Smooth muscle cell (in vitro differentiated cells): ENCODE measurements around the gene RFX4. TPM values are rescaled to one million over a fixed set of nuclear protein-coding genes. Genes with fewer than 3 reads are reported as not detected.

ENCODE experiments used
- DNase-seq: peaks from one replicate; lab custom pipeline; 2025; ENCODE audit not compliant: unreplicated experiment; lab: John Stamatoyannopoulos, UW
- H2AFZ ChIP-seq: fragments of 200-600 bp; sonication (generic); 2 replicates; pipeline ENCODE4 v1.6.0; 2016; ENCODE audit warnings: antibody characterized with exemption, low read depth, mild to moderate bottlenecking
- H3F3A ChIP-seq: fragments of 200-600 bp; sonication (generic); 2 replicates; pipeline ENCODE4 v1.6.0; 2017; ENCODE audit warnings: antibody characterized with exemption, low read depth
- H3K27ac ChIP-seq: fragments of 200-600 bp; sonication (generic); 2 replicates; pipeline ENCODE4 v1.5.1; 2016; ENCODE audit warnings: low read depth, mild to moderate bottlenecking
- H3K27me3 ChIP-seq: fragments of 200-600 bp; sonication (generic); 2 replicates; pipeline ENCODE4 v1.6.1; 2016; ENCODE audit warnings: low read depth, mild to moderate bottlenecking
- H3K36me3 ChIP-seq: fragments of 200-600 bp; sonication (generic); 2 replicates; pipeline ENCODE4 v1.5.1; 2016; ENCODE audit warnings: low read depth
- H3K4me1 ChIP-seq: fragments of 200-600 bp; sonication (generic); 2 replicates; pipeline ENCODE4 v1.5.1; 2016; ENCODE audit warnings: low read depth
- H3K4me2 ChIP-seq: fragments of 200-600 bp; sonication (generic); 2 replicates; pipeline ENCODE4 v1.6.0; 2016; ENCODE audit warnings: mild to moderate bottlenecking
- H3K4me3 ChIP-seq: fragments of 200-600 bp; sonication (generic); 2 replicates; pipeline ENCODE4 v1.5.1; 2016; ENCODE audit warnings: mild to moderate bottlenecking
- H3K79me2 ChIP-seq: fragments of 200-600 bp; sonication (generic); 2 replicates; pipeline ENCODE4 v1.6.0; 2016; ENCODE audit warnings: low read depth, mild to moderate bottlenecking
- H3K9ac ChIP-seq: fragments of 200-600 bp; sonication (generic); 2 replicates; pipeline ENCODE4 v1.6.0; 2016; ENCODE audit warnings: low read depth
- H3K9me3 ChIP-seq: fragments of 200-600 bp; sonication (generic); replicated peaks from 2 replicates; pipeline ENCODE4 v1.5.1; 2016; ENCODE audit warnings: low read depth
- H4K20me1 ChIP-seq: fragments of 200-600 bp; sonication (generic); 2 replicates; pipeline ENCODE4 v1.6.0; 2016; ENCODE audit warnings: low read depth
- CTCF ChIP-seq: fragments of 200-600 bp; sonication (generic); IDR thresholded peaks from 2 replicates; pipeline ENCODE4 v1.5.1; 2017; ENCODE audit warnings: borderline replicate concordance, mild to moderate bottlenecking, antibody characterized with exemption; ENCODE audit not compliant: insufficient read depth, poor library complexity, severe bottlenecking
- WGBS: methylation state at CpG from one replicate; pipeline ENCODE4 v1.1.7; 2016; ENCODE audit warnings: low lambda C conversion rate; 5-methylcytosine and 5-hydroxymethylcytosine counted together
- polyA plus RNA-seq: library from polyadenylated mRNA; unstranded; fragments of >200 nt; fragmentation: Nextera tagmentation; extraction: Ambion mirVana; gene quantifications from 2 replicates; pipeline ENCODE4 v1.2.1, GENCODE V29; 2016
- total RNA-seq: library from RNA; depleted of rRNA; stranded (reverse); fragments of >200 nt; gene quantifications from 2 replicates; pipeline ENCODE4 v1.2.3, GENCODE V29; 2014

The RFX4 gene
- total and polyA plus RNA-seq, 2 experiments from 2014 or later, result not detected

GRCh38 chr12:106564678-106565329, 18.0 kb upstream of the RFX4 start:
- WGBS, result 73% methylated on average over 9 of the region's 9 CpGs
- no peaks in the 10 kb centered on the region for H3K79me2 ChIP-seq
- no peak for TF ChIP-seq CTCF
- no peaks in the 10 kb centered on the region for H3F3A ChIP-seq
- H3K36me3 ChIP-seq, result no peaks in the 10 kb centered on the region
- no peak overlapping the region for H3K4me3 ChIP-seq
- H4K20me1 ChIP-seq, result no peaks in the 10 kb centered on the region
- H3K4me1 ChIP-seq, result no peaks in the 10 kb centered on the region
- H3K9ac ChIP-seq, result no peak overlapping the region
- H3K4me2 ChIP-seq, result no peak overlapping the region
- peak overlapping the region; percentile 9 for H3K27ac ChIP-seq
- DNase-seq, result no peak
- no peaks in the 10 kb centered on the region for H3K9me3 ChIP-seq
- H2AFZ ChIP-seq, result no peak overlapping the region
- peaks cover 20% of the 10 kb centered on the region for H3K27me3 ChIP-seq

- 68% methylated on average over 3 of the region's 3 CpGs for WGBS
- H3K27me3 ChIP-seq, result peaks cover 20% of the 10 kb centered on the region
- no peaks in the 10 kb centered on the region for H3K4me1 ChIP-seq
- no peak overlapping the region for H3K27ac ChIP-seq
- no peak for TF ChIP-seq CTCF
- no peak overlapping the region for H3K4me3 ChIP-seq
- H3K4me2 ChIP-seq, result no peak overlapping the region
- H4K20me1 ChIP-seq, result no peaks in the 10 kb centered on the region
- H3F3A ChIP-seq, result no peaks in the 10 kb centered on the region
- DNase-seq, result no peak
- H3K36me3 ChIP-seq, result no peaks in the 10 kb centered on the region
- no peak overlapping the region for H2AFZ ChIP-seq
- H3K9ac ChIP-seq, result no peak overlapping the region
- no peaks in the 10 kb centered on the region for H3K9me3 ChIP-seq
- H3K79me2 ChIP-seq, result no peaks in the 10 kb centered on the region
Observed at GRCh38 chr12:106566771-106567170, 16.0 kb upstream of the RFX4 start.

GRCh38 chr12:106573239-106573638, 9.6 kb upstream of the RFX4 start:
- no peaks in the 10 kb centered on the region for H3K79me2 ChIP-seq
- no peak overlapping the region for H3K27ac ChIP-seq
- H3K27me3 ChIP-seq, result peaks cover 53% of the 10 kb centered on the region
- no peaks in the 10 kb centered on the region for H4K20me1 ChIP-seq
- H3K36me3 ChIP-seq, result no peaks in the 10 kb centered on the region
- no peak for DNase-seq
- no peaks in the 10 kb centered on the region for H3F3A ChIP-seq
- H3K4me3 ChIP-seq, result no peak overlapping the region
- no peak overlapping the region for H3K9ac ChIP-seq
- no peaks in the 10 kb centered on the region for H3K9me3 ChIP-seq
- H2AFZ ChIP-seq, result no peak overlapping the region
- H3K4me1 ChIP-seq, result no peaks in the 10 kb centered on the region
- TF ChIP-seq CTCF, result no peak
- H3K4me2 ChIP-seq, result no peak overlapping the region

- peaks cover 9% of the 10 kb centered on the region for H3K4me1 ChIP-seq
- no peak for DNase-seq
- H3K9ac ChIP-seq, result no peak overlapping the region
- no peak overlapping the region for H3K27ac ChIP-seq
- H3K27me3 ChIP-seq, result peaks cover 89% of the 10 kb centered on the region
- no peaks in the 10 kb centered on the region for H3K9me3 ChIP-seq
- no peak overlapping the region for H3K4me2 ChIP-seq
- H3K36me3 ChIP-seq, result no peaks in the 10 kb centered on the region
- no peak overlapping the region for H2AFZ ChIP-seq
- no peak for TF ChIP-seq CTCF
- H4K20me1 ChIP-seq, result no peaks in the 10 kb centered on the region
- no peaks in the 10 kb centered on the region for H3F3A ChIP-seq
- H3K4me3 ChIP-seq, result no peak overlapping the region
- 92% methylated on average over 2 of the region's 2 CpGs for WGBS
- H3K79me2 ChIP-seq, result no peaks in the 10 kb centered on the region
Observed at GRCh38 chr12:106576848-106577247, 6.0 kb upstream of the RFX4 start.
